GM12872 (cell line): ENCODE data around the gene MAGED2.

ENCODE experiments used
- CTCF ChIP-seq: IDR thresholded peaks from 3 replicates; pipeline ENCODE4 v1.5.1; 2011; ENCODE audit warnings: low read depth, mild to moderate bottlenecking, low read length, moderate library complexity; ENCODE audit not compliant: insufficient read depth

Gene MAGED2

GRCh38 chrX:54843050-54843449, 35.5 kb downstream of the MAGED2 start:
- no peak for TF ChIP-seq CTCF

- TF ChIP-seq CTCF = no peak
Observed at GRCh38 chrX:54865208-54865607, 57.7 kb downstream of the MAGED2 start.
